Vagina (tissue), 2 donors: ENCODE data around the gene DHDH. TPM values are rescaled to one million over a fixed set of nuclear protein-coding genes. Genes with fewer than 3 reads are reported as not detected.
"Not testable (repeated sequence)": the region's sequence is repeated elsewhere in the genome, so short reads cannot be mapped to it uniquely, and the experiment has no call there.

Source experiments
- DNase-seq, 2 donors: peaks; one replicate each; pipeline ENCODE4 v3.0.0-alpha.2; 2017; ENCODE audit errors: extremely low spot score in 2 of 2
- H3K27ac ChIP-seq: fragments of 200-600 bp; sonication (generic); one replicate; pipeline ENCODE4 v1.5.1; 2019
- H3K27me3 ChIP-seq: fragments of 200-600 bp; sonication (generic); one replicate; pipeline ENCODE4 v1.5.1; 2019
- H3K36me3 ChIP-seq, 2 donors: fragments of 200-600 bp; sonication (generic); one replicate each; pipeline ENCODE4 v1.5.1; 2017 to 2019
- H3K4me1 ChIP-seq: fragments of 200-600 bp; sonication (generic); one replicate; pipeline ENCODE4 v1.5.1; 2019
- H3K4me3 ChIP-seq, 2 donors: fragments of 200-600 bp; sonication (generic); 1 replicate in 1 of 2; 2 replicates in 1 of 2; pipeline ENCODE4 v1.5.1; 2016 to 2019
- H3K9me3 ChIP-seq: fragments of 200-600 bp; sonication (generic); one replicate; pipeline ENCODE4 v1.5.1; 2019
- POLR2A ChIP-seq, 2 donors: fragments of 450-650 bp; IDR thresholded peaks; one replicate each; pipeline ENCODE4 v1.6.1; 2017; ENCODE audit warnings: antibody characterized with exemption in 2 of 2, mild to moderate bottlenecking in 2 of 2, moderate library complexity in 2 of 2
- POLR2AphosphoS5 ChIP-seq, 2 donors: sonication (generic); formaldehyde crosslinking; IDR thresholded peaks; one replicate each; pipeline ENCODE4 v1.9.0; 2017; ENCODE audit warnings: antibody characterized with exemption in 2 of 2, mild to moderate bottlenecking in 2 of 2, low read depth in 1 of 2; ENCODE audit not compliant: insufficient read depth in 1 of 2
- intact Hi-C: fragments of 100-400 bp; cut with DNase I; formaldehyde crosslinking; loops from one replicate; pipeline ENCODE4 v1.15.1; 2023
- total RNA-seq: library from RNA; depleted of rRNA; stranded (reverse); fragments of >200 nt; gene quantifications from one replicate; pipeline ENCODE4 v1.2.3, GENCODE V29; 2016
- TF ChIP-seq, protein P1 (sequence below), 3 experiments: fragments of 450-650 bp in 2 of 3; fragments of 200-600 bp in 1 of 3; sonication (generic) in 1 of 3; IDR thresholded peaks; one replicate each; pipeline ENCODE4 v1.5.1; 2017 to 2019; ENCODE audit warnings: antibody characterized with exemption in 3 of 3, mild to moderate bottlenecking in 2 of 3, moderate library complexity in 2 of 3

DHDH gene
- total RNA-seq, 1 donor from 2014 or later, result not detected

DNA sequence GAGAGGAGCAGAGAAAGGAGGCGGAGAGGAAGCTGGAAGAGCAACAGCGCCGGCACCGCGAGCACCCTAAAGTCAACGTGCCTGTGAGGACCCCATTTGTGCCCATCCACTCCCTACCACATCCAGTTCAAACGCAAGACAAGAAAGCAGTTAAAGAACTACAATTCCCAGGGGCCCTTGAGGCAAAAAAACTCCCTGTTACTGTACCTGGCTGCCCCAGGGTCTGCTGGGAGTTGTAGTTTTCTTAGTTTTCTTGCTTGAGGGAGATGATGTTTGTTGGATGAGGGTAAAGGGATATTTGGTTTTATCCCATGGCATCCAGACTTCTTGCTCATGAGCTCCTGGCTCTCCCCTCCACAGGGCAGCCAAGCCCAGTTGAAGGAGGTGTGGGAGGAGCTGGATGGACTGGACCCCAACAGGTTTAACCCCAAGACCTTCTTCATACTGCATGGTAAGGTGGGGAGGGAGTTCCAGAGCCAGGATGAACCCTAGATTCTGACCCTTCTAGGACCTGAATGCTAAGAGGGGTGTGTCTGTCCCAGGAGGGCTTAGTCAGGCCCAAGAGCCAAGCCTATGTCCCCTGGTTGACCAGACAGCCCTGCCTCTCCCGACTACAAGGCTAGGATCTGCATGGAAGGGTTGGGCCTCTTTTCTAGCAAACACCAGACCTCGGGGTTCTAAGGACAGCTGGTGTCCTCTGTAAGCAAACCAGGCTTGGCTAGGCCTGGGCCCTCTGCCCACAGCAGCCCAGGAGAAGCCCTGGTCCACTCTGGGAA is 20.2 kb upstream of the DHDH start:
- no peaks in the 10 kb centered on the region for H3K27me3 ChIP-seq
- H3K9me3 ChIP-seq, result no peaks in the 10 kb centered on the region
- no peak overlapping the region for H3K4me3 ChIP-seq
- DNase-seq, result no peak
- peaks cover 0 to 85% of the 10 kb centered on the region in 2 donors for H3K36me3 ChIP-seq
- TF ChIP-seq POLR2A (IDR thresholded peaks at IDR 0.05), result no peak
- TF ChIP-seq, protein P1, sequence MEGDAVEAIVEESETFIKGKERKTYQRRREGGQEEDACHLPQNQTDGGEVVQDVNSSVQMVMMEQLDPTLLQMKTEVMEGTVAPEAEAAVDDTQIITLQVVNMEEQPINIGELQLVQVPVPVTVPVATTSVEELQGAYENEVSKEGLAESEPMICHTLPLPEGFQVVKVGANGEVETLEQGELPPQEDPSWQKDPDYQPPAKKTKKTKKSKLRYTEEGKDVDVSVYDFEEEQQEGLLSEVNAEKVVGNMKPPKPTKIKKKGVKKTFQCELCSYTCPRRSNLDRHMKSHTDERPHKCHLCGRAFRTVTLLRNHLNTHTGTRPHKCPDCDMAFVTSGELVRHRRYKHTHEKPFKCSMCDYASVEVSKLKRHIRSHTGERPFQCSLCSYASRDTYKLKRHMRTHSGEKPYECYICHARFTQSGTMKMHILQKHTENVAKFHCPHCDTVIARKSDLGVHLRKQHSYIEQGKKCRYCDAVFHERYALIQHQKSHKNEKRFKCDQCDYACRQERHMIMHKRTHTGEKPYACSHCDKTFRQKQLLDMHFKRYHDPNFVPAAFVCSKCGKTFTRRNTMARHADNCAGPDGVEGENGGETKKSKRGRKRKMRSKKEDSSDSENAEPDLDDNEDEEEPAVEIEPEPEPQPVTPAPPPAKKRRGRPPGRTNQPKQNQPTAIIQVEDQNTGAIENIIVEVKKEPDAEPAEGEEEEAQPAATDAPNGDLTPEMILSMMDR (IDR thresholded peaks at IDR 0.05), result no peak
- no peak for TF ChIP-seq POLR2AphosphoS5 (IDR thresholded peaks at IDR 0.05; ENCODE audit: insufficient read depth in 1 of 2, low read depth in 1 of 2)
- H3K4me1 ChIP-seq, result no peaks in the 10 kb centered on the region
- intact Hi-C loops, result no loop called here
- H3K27ac ChIP-seq, result no peak overlapping the region

DNA sequence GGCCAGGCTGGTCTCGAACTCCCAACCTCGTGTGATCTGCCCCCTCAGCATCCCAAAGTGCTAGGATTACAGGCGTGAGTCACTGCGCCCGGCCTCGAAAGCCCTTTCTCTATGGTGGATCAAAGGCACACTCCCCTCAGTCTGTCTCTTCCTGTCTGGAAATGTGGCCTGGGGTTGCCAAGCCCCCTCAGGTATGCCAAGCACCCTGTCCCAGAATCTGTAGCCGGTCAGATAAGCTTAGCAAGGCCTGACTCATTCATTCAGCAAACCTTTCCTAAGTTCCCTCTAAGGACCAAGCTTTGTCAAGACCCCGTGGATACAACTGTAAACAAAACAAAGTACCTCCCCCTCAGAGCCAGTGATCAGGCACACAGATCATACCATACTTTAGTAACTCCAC is 19.3 kb upstream of the DHDH start:
- TF ChIP-seq, protein P1 (IDR thresholded peaks at IDR 0.05), result no peak
- TF ChIP-seq POLR2A (IDR thresholded peaks at IDR 0.05) (no peak), POLR2AphosphoS5 (IDR thresholded peaks at IDR 0.05; ENCODE audit: insufficient read depth in 1 of 2, low read depth in 1 of 2) (no peak)
- intact Hi-C loops, result no loop called here
- no peak overlapping the region for H3K27ac ChIP-seq
- no peaks in the 10 kb centered on the region for H3K27me3 ChIP-seq
- no peaks in the 10 kb centered on the region for H3K4me1 ChIP-seq
- no peak overlapping the region for H3K4me3 ChIP-seq
- no peak for DNase-seq
- H3K36me3 ChIP-seq, result peaks cover 0 to 94% of the 10 kb centered on the region in 2 donors
- H3K9me3 ChIP-seq, result no peaks in the 10 kb centered on the region

DNA sequence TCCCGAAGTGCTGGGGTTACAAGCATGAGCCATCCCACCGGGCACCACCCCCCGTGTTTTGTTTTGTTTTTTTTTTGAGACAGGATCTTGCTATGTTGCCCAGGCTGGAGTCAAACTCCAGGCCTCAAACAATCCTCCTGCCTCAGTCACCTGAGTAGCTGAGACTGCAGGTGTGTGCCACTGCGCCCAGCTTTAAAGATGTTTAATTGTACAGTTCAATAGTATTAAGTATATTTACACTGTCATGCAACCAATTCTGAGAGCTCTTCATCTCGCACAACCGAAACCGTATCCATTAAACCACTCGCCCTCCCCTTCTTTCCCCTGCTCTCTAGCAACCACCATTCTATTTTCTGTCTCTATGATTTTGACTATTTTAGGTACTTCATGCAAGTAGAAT is 17.7 kb upstream of the DHDH start:
- DNase-seq, result no peak
- Histone ChIP-seq H3K9me3 (no peaks in the 10 kb centered on the region), H3K36me3 (peaks cover 0 to 89% of the 10 kb centered on the region in 2 donors), H3K4me1 (no peaks in the 10 kb centered on the region), H3K27ac (no peak overlapping the region), H3K27me3 (no peaks in the 10 kb centered on the region), H3K4me3 (no peak overlapping the region)
- intact Hi-C loops, result no loop called here
- TF ChIP-seq, protein P1 (IDR thresholded peaks at IDR 0.05), result no peak
- TF ChIP-seq POLR2A (IDR thresholded peaks at IDR 0.05), result no peak
- no peak for TF ChIP-seq POLR2AphosphoS5 (IDR thresholded peaks at IDR 0.05; ENCODE audit: insufficient read depth in 1 of 2, low read depth in 1 of 2)

DNA sequence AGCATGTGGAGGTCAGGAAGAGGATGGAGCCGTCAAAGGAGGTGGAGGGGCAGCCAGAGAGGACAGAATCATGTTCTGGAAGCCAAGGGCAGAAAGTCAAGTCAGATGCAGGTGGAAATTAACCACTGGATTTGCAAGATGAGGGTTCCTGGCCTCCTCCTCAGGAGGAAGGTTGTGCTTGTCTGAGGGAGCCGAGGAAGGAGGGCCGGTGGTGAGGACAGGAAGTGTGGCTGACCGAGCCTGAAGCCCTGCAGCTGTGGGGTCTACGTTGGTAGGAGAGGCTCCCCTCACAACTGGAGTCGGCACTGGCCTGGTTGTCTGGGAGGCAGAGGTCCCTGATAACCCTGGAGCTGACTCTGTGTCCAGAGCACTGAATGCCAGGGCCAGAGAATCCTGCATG is 15.4 kb upstream of the DHDH start:
- H3K36me3 ChIP-seq, result peaks cover 0 to 73% of the 10 kb centered on the region in 2 donors
- no peak for DNase-seq
- H3K4me3 ChIP-seq, result no peak overlapping the region
- no peaks in the 10 kb centered on the region for H3K27me3 ChIP-seq
- H3K9me3 ChIP-seq, result no peaks in the 10 kb centered on the region
- no peak overlapping the region for H3K27ac ChIP-seq
- H3K4me1 ChIP-seq, result no peaks in the 10 kb centered on the region
- intact Hi-C loops, result no loop called here
- TF ChIP-seq POLR2AphosphoS5 (IDR thresholded peaks at IDR 0.05; ENCODE audit: insufficient read depth in 1 of 2, low read depth in 1 of 2) (no peak), POLR2A (IDR thresholded peaks at IDR 0.05) (no peak)
- TF ChIP-seq, protein P1 (IDR thresholded peaks at IDR 0.05), result no peak

DNA sequence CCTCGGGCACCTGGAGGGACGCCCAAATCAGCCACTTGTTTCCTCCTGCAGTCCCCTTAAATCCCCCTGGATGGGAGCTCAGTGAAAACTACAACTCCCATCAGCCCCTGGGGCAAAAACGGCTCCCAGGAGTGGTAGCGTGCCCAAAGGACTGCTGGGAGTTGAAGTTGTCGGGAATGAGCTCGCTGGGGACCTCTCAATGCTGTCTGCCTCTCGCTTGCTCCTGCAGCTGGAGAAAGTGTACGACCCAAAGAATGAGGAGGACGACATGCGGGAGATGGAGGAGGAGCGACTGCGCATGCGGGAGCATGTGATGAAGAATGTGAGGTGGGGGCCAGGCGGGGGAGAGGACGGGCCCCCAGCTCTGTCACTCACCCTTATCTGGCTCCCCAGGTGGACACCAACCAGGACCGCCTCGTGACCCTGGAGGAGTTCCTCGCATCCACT is 14.7 kb upstream of the DHDH start:
- DNase-seq, result no peak
- Histone ChIP-seq H3K4me1 (no peaks in the 10 kb centered on the region), H3K36me3 (peaks cover 0 to 66% of the 10 kb centered on the region in 2 donors)

DNA sequence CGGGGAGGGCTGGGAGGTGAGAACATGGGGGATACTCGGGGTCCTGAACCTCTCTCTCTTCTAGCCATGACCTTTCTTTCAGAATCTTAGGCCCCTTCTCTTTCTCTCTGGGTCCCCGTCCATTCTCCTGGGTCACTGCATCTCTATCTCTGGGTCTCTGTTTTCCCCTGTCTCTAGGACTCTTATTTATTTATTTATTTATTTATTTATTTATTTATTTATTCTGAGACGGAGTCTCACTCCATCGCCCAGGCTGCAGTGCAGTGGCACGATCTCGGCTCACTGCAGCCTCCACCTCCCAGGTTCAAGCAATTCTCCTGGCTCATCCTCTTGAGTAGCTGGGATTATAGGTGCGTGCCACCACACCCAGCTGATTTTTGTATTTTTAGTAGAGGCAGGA is 14.2 kb upstream of the DHDH start:
- intact Hi-C loops, H3K27me3 ChIP-seq, H3K4me1 ChIP-seq, DNase-seq, H3K4me3 ChIP-seq, H3K9me3 ChIP-seq, H3K27ac ChIP-seq: not testable (repeated sequence)
- H3K36me3 ChIP-seq, result peaks cover 0 to 61% of the 10 kb centered on the region in 2 donors

More for the DNA sequence above, 14.7 kb upstream of the DHDH start:
- TF ChIP-seq POLR2A (IDR thresholded peaks at IDR 0.05) (no peak), POLR2AphosphoS5 (IDR thresholded peaks at IDR 0.05; ENCODE audit: insufficient read depth in 1 of 2, low read depth in 1 of 2) (no peak)
- TF ChIP-seq, protein P1 (IDR thresholded peaks at IDR 0.05), result no peak
- no peak overlapping the region for H3K27ac ChIP-seq
- H3K4me3 ChIP-seq, result no peak overlapping the region
- intact Hi-C loops, result no loop called here
- H3K27me3 ChIP-seq, result no peaks in the 10 kb centered on the region
- H3K9me3 ChIP-seq, result no peaks in the 10 kb centered on the region
